GM13976 (cell line): ENCODE measurements around the gene SCART1.
"Not testable (repeated sequence)": the region's sequence is repeated elsewhere in the genome, so short reads cannot be mapped to it uniquely, and the experiment has no call there.

Source experiments
- DNase-seq: peaks from one replicate; pipeline ENCODE4 v3.0.0; 2012; ENCODE audit warnings: low spot score
- CTCF ChIP-seq: IDR thresholded peaks from 2 replicates; pipeline ENCODE4 v1.5.1; 2012; ENCODE audit warnings: borderline replicate concordance, mild to moderate bottlenecking; ENCODE audit not compliant: insufficient read depth; ENCODE audit errors: extremely low read depth, missing control alignments, control extremely low read depth
- in situ Hi-C: fragments of 300-500 bp; cut with MboI; formaldehyde crosslinking; loops from one replicate; pipeline ENCODE4 v1.12.0; 2022; ENCODE audit warnings: low sequenced_read_pairs, mixed read lengths, inconsistent platforms; ENCODE audit not compliant: unreplicated experiment

Gene SCART1

DNA sequence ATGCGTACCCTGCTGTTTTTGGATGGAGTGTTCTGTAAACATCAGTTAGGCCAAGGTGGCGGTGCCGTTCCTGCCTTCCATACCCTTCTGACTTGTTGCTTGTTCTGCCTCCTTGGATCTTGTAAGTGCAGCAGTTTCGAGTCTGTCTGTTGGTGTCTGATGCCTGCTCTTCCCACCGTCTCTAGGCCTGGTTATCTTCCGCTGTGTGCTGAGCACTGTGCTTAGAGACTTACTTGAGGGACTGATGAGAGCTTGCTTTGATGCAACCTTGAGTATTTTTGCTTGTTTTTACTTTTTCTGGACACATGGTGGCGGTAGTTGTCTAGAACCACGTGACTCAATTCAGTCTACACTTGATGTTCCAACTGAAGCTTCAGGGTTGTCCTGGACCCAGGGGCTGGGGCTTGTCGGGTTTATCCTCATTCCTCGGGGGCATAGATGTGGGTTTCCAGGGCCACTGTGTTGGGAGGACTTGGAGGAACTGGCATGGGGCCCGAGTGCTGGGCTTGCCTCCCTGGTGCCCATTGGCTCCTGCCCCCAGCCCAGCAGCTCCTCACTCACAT lies 15.0 kb upstream of the SCART1 start:
- peak; percentile 70 for DNase-seq
- in situ Hi-C loops: no loop called here
- TF ChIP-seq CTCF: peak; percentile 11

GRCh38 chr10:133439517-133440461 lies 14.0 kb upstream of the SCART1 start:
- TF ChIP-seq CTCF: no peak
- DNase-seq: peak; percentile 11
- in situ Hi-C loops: no loop called here

DNA sequence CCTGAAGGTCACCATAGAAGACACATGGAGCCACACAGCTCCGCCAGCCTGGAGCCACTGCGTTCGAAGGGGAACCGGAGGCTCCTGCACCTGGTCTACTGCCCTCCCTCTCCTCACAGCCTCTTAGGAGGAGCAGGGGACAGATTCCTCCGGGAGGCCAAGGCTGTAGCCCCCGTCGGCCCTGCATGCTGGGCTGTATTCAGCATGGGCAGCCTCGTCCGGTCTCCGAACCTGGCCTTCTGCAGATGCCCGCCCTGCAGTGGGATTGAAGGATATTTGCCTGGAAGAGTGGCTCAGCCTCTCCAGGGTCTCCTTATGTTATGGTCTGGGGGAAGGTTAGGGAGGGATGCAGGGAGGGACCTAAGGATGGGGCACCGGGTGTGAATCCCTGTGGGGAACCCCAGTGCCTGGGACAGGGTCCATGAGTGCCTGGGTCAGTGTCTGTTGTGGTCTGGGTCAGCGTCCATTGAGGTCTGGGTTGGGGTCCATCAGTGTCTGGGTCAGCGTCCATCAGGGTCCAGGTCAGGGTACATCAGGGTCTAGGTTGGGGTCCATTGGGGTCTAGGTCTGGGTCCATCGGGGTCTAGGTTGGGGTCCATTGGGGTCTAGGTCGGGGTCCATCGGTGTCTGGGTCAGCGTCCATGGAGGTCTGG lies 13.0 kb upstream of the SCART1 start:
- in situ Hi-C loops: no loop called here
- no peak for DNase-seq
- TF ChIP-seq CTCF: no peak

DNA sequence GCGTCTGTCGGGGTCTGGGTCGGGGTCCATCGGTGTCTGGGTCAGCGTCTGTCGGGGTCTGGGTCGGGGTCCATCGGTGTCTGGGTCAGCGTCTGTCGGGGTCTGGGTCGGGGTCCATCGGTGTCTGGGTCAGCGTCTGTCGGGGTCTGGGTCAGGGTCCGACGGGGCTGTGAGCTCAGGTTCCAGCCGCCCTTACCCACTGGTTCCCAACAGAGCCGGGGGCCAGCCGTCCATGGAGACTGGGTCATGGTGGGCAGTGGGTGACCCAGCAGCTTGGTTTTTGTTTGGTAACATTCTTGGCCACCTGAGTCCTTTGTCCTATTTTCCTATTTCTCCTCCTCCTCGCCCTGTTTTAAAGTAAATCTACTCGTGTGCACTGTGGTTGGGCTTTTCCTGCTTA lies 12.4 kb upstream of the SCART1 start:
- DNase-seq, in situ Hi-C loops: not testable (repeated sequence)

GRCh38 chr10:133441780-133442179 lies 12.0 kb upstream of the SCART1 start:
- DNase-seq: no peak
- in situ Hi-C loops: no loop called here

GRCh38 chr10:133442191-133442966 lies 11.4 kb upstream of the SCART1 start:
- in situ Hi-C loops: no loop called here
- DNase-seq: no peak
- no peak for TF ChIP-seq CTCF

More at GRCh38 chr10:133441780-133442179, 12.0 kb upstream of the SCART1 start:
- no peak for TF ChIP-seq CTCF
